GM19328 (cell line): ENCODE measurements around the gene COX8A.

Experiments
- ATAC-seq: cut with Tn5 transposase; IDR thresholded peaks from one replicate; pipeline ENCODE4 v1.9.1; 2021; ENCODE audit warnings: mild to moderate bottlenecking, moderate library complexity; ENCODE audit not compliant: unreplicated experiment

Gene COX8A

DNA sequence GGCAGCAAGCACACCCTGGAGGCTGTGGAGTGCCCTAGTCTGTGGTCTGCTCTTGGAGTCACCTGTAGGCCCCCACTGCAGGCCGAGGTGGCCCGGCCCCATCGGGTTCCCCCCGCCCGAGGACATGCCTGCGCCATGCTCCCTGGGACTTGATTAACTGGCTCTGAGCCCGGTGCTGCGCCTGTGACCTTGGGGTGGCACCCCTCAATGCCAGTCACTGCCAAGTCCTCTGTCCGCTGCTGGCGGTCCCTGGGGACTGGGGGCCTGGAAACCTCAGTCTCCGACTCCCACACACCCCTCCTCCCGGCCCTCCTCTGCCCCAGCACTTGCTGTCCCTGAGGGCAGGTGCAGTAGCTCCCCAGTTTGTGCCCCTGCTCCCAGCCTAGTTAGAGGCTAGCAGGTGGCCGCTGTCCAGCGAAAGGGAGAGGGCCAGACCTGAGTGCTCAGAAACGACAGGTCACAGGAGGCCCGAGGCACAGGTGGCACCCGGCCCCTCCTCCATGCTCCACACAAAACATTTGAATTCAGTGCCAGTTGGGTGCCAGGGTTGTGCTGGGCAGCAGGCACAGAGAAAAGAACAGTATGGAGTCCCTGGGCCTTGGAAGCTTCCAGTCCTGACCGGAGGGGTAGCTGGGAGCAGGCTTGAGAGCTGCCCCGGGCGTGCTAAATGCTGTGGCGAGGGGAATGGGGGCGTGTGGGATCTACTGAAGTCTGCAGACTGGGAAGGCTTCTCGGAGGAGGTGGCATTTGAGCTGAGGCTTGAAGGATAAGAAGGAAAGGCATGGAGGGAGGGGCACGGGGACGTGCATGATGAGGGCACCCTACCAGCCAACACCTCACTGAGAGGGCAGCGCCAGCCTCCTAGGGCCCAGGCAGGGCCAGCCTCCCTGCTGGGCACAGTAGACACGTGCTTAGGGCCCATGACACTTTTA is 45.0 kb downstream of the COX8A start:
- ATAC-seq: no peak

DNA sequence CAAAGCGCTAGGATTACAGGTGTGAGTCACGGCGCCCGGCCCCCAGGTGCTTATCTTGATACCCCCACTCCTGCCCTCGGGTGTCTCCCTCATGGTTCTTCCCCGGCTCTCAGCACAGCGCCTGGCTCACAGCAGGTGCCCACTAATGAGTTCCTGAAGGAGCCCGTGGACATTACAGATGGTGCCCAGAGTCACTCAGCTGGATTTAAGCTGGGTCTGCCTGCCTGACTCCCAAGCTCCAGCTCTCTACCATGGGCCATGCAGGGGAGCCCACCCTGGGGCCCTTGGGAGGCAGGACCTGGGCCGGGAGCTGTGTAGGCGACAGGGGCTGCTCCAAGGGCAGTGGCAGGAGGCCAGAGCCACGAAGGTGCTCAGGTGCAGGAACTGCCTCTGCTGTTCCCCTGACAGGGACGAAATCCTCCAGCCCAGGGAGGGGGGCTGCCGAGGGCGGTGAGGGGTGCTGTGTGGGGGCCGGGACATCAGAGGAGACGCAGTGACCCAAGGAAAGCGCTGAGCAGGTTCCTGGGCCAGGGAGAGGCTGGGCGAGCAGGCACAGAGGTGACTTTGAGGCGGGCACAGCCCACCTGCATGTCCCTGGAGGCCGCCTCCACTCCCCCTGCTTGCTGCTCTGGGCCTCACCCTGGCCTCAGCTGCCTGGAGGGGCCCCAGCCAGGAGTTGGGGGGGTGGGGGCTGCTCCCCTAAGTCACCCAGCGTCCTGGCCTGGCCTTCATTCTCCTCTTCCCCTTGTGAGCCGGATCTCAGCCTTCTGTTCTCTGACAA is 46.7 kb downstream of the COX8A start:
- no peak for ATAC-seq

DNA sequence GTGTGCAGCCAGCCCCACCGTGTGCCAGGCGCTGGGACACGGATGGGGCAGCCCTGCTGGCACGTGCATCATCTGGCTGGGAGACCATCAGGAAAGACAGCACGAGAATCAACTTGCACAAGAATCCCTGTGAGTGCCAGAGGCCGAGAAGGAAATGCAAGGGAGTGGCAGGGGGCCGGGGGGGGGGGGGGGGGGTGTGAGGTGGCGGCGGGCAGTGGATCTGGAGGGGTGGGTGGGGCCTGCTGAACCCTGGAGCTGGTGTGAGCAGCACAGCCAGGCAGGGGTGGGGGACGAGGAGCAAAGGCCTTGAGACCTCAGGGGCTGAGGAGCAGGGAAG is 47.3 kb downstream of the COX8A start:
- no peak for ATAC-seq

DNA sequence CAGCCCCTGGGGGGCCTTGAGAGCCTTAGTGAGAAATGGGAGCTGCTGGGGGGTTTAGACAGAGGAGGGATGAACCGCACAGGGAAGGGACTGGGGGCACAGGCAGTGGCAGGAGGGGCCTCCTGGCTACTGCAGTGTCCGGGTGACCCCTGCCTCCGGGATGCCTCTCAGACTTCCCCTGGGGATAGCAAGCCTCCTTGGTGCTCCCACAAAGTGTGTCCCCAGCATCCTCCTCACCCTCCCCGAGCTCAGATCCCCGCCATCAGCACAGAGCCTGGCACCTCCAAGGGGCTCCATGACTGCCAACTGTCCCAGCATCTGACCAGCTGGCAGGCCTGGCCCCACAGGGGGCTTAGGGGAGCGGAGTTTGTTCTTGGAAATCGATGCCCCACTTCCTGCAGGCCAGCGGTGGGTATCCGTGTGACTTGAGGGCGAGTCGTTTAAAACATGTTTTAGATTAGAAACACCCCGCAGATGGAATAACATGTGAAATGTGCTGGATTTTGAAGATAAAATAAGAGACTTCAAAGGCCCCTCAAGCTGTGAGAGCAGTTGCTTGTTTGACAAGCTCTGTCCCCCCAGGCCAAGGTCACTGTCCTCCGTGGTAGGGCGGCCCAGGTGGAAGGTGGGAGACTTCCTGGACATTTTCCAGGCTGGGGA is 47.8 kb downstream of the COX8A start:
- no peak for ATAC-seq

DNA sequence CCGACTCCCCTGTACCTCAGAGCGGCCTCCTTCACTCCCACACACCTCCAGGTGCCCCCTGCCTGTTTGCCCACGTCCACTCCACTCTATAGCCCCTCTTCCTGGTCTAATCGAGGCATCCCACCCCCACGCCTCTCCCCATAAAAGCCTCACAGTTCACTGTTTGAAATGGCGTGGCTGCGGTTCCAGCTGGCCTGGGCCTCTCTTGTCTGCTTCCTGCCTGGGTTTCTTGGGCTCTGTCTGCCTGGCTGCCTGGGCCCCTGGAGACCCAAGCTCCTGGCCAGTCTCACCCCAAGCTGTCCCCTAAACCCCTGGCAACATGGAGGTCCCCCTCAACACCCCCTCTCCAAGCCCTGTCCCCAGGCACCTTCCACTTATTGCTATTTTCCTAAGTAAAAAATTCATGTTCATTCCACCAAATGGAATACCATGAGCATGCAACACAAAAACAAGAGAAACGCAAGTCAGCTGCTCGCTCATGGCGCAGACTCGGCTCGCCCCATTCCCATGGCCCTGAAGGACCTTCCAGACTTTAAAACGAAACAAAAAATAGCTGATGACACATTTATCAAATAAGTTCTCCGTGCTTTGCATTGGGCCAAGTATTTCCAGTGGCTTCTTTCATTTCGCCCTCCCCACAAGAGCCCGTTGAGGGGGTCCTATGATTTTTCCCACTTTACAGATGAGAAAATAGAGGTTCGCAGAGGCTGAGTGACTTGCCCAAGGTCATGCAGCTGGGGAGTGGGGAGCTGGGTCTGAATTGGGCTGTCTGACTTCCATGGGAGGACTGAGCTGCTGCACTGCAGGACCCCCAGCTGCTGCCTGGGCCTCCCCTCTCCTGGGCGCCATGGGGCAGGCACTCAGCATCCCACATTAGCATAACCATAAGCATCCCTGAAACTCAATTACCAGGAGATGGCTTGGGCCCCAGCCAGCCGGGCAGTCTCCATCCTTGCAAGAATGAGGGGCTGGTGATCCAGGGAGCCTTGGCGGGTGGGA is 49.6 kb downstream of the COX8A start:
- no peak for ATAC-seq

DNA sequence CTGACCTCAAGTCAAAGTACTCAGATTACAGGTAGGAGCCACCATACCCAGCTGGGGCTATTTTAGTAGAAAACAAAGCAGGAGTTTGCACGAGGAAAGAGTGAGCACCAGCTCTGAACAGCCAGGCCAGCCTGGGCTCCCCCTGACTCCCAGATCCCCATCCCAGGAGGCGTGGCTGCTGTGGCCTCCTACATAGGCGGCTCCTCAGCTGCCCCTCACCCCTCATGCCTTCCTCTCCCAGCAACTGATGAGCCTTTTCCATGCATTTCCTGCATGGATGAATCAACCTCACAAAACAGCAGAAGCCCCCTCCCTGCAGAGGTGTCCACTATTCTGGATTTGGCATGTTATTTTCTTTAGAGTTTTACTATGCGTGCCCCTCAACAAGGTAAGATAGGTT is 50.8 kb downstream of the COX8A start:
- ATAC-seq: no peak
